Measurements from ENCODE around the gene SPEF2.
A peak's percentile ranks its signal among the peaks of the same experiment; 100 is the strongest.

SPEF2 gene

DNA sequence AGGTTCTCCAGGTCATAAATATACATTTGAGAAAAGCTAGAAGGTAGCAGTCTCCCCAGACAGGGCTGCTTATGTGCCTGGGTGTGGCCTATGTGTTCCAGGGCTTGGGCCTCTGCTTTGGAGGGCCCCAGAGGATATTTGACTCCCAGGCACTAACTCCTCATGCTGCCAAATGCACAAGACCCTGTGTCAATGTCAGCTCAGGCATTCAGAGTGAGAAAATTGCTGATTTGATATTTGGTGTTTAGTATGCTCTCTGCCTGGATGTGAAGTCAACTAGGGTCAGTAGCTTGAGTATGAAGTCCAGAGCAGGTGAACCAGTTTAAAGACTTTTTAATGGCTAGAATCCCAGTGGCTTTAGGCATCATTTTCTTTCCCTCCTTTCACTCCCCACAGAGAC, 181.5 kb downstream of the SPEF2 start (continued):
- TF ChIP-seq ZNF426 (tag by site-specific recombination; IDR thresholded peaks at IDR 0.05) = no peak

- ChIA-PET POLR2A (interaction anchor here (0.5 kb wide), 1 partner anchor 437 kb away, joined by 3 read pairs; no protein-coding TSS in a partner anchor), CTCF (interaction anchor here (1.0 to 2.3 kb wide), 3 partner anchors 15 to 125 kb away, joined by 3 to 7 read pairs (median 5); no protein-coding TSS in a partner anchor)
- H3K36me3 ChIP-seq (ENCODE audit: control insufficient read depth in 2 of 2, insufficient read depth in 1 of 2, low read length in 2 of 2) = no peaks in the 10 kb centered on the region
- H3K4me1 ChIP-seq (ENCODE audit: control insufficient read depth, insufficient read depth, low read length) = no peaks in the 10 kb centered on the region
- no peak overlapping the region for H3K27ac ChIP-seq (ENCODE audit: extremely low read depth, low read depth, low read length)
- no peak overlapping the region for H3K4me3 ChIP-seq (ENCODE audit: low read depth, low read length)
- no peak for TF ChIP-seq HIC1 (tag by site-specific recombination; IDR thresholded peaks at IDR 0.05)
- TF ChIP-seq, protein P1, sequence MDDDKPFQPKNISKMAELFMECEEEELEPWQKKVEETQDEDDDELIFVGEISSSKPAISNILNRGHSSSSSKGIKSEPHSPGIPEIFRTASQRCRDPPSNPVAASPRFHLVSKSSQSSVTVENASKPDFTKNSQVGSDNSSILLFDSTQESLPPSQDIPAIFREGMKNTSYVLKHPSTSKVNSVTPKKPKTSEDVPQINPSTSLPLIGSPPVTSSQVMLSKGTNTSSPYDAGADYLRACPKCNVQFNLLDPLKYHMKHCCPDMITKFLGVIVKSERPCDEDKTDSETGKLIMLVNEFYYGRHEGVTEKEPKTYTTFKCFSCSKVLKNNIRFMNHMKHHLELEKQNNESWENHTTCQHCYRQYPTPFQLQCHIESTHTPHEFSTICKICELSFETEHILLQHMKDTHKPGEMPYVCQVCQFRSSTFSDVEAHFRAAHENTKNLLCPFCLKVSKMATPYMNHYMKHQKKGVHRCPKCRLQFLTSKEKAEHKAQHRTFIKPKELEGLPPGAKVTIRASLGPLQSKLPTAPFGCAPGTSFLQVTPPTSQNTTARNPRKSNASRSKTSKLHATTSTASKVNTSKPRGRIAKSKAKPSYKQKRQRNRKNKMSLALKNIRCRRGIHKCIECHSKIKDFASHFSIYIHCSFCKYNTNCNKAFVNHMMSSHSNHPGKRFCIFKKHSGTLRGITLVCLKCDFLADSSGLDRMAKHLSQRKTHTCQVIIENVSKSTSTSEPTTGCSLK (tag by site-specific recombination; IDR thresholded peaks at IDR 0.05) = no peak
- TF ChIP-seq ZNF132 (tag by site-specific recombination; IDR thresholded peaks at IDR 0.05; ENCODE audit: borderline replicate concordance) = no peak
- TF ChIP-seq RBAK (tag by site-specific recombination; IDR thresholded peaks at IDR 0.05) = no peak
- no peaks in the 10 kb centered on the region for H3K9me3 ChIP-seq (ENCODE audit: control insufficient read depth, insufficient read depth, low read depth, low read length)
Measured at GRCh38 chr5:35799753-35800152, 182.1 kb downstream of the SPEF2 start.

DNA sequence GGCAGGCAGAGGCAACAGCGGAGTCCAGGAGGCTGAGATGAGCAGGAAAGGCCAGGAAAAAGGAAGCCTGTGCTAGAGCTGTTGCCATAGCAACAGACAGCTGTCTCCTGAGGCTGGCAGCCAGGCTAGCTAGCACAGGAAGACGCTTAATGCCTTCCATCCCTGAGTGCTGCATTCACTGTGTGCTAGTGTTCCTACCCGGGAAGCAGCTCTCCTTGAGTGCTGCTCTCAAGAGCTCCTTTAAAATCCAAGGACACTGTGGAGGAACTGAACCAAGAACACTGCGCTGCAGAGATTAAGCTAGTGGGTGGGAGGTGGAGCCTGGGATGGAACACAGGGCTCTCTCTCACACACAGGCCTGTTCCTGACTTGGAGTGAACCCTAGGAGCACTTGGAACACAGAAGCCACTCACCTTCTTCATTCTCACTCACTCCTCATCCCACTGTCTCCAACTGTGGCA, 185.6 kb downstream of the SPEF2 start:
- CTCF ChIA-PET = interaction anchor here (0.6 to 2.8 kb wide), 3 partner anchors 10 to 618 kb away, joined by 3 to 10 read pairs (median 4); no protein-coding TSS in a partner anchor
- H3K9me3 ChIP-seq (ENCODE audit: control insufficient read depth, insufficient read depth, low read depth, low read length) = no peaks in the 10 kb centered on the region
- POLR2A ChIA-PET = interaction anchor here (0.6 kb wide), 1 partner anchor 575 kb away, joined by 5 read pairs; no protein-coding TSS in a partner anchor
- H3K4me1 ChIP-seq (ENCODE audit: control insufficient read depth, insufficient read depth, low read length) = no peaks in the 10 kb centered on the region
- H3K4me3 ChIP-seq (ENCODE audit: low read depth, low read length) = no peak overlapping the region
- H3K27ac ChIP-seq (ENCODE audit: extremely low read depth, low read depth, low read length) = no peak overlapping the region
- H3K36me3 ChIP-seq (ENCODE audit: control insufficient read depth in 2 of 2, insufficient read depth in 1 of 2, low read length in 2 of 2) = no peaks in the 10 kb centered on the region
- no peak for TF ChIP-seq ZBTB44 (tag by site-specific recombination; IDR thresholded peaks at IDR 0.05)

- Histone ChIP-seq H3K9me3 (ENCODE audit: control insufficient read depth, insufficient read depth, low read depth, low read length) (no peaks in the 10 kb centered on the region), H3K36me3 (ENCODE audit: control insufficient read depth in 2 of 2, insufficient read depth in 1 of 2, low read length in 2 of 2) (no peaks in the 10 kb centered on the region), H3K4me3 (ENCODE audit: low read depth, low read length) (no peak overlapping the region), H3K27ac (ENCODE audit: extremely low read depth, low read depth, low read length) (no peak overlapping the region), H3K4me1 (ENCODE audit: control insufficient read depth, insufficient read depth, low read length) (no peaks in the 10 kb centered on the region)
- ChIA-PET POLR2A (no interaction called here), CTCF (interaction anchor here (0.6 to 2.8 kb wide), 4 partner anchors 9 to 354 kb away, joined by 3 to 10 read pairs (median 4); no protein-coding TSS in a partner anchor)
- TF ChIP-seq GLIS1 (tag by site-specific recombination; IDR thresholded peaks at IDR 0.05) = peak; percentile 87
- no peak for TF ChIP-seq ZNF473 (tag by site-specific recombination; IDR thresholded peaks at IDR 0.05)
- TF ChIP-seq, protein P2, sequence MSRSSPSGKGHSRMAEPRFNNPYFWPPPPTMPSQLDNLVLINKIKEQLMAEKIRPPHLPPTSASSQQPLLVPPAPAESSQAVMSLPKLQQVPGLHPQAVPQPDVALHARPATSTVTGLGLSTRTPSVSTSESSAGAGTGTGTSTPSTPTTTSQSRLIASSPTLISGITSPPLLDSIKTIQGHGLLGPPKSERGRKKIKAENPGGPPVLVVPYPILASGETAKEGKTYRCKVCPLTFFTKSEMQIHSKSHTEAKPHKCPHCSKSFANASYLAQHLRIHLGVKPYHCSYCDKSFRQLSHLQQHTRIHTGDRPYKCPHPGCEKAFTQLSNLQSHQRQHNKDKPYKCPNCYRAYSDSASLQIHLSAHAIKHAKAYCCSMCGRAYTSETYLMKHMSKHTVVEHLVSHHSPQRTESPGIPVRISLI (tag by site-specific recombination; IDR thresholded peaks at IDR 0.05) = no peak
- no peak for TF ChIP-seq ZNF580 (tag by site-specific recombination; IDR thresholded peaks at IDR 0.05)
- no peak for TF ChIP-seq WT1 (tag by site-specific recombination; IDR thresholded peaks at IDR 0.05)
Measured at GRCh38 chr5:35804201-35804653, 186.6 kb downstream of the SPEF2 start.

Data from HEK293 (cell line).